KG1 (cell line): Measurements from ENCODE around the gene LRRC18.

Experiments used
- DNase-seq: peaks from one replicate; lab custom pipeline; 2025; lab: John Stamatoyannopoulos, UW

The LRRC18 gene

GRCh38 chr10:48907730-48908129 is 31.9 kb downstream of the LRRC18 start:
- DNase-seq = no peak

- DNase-seq = no peak
These were observed 32.8 kb downstream of the LRRC18 start for GRCh38 chr10:48906841-48907240.

- no peak for DNase-seq
These were observed 34.3 kb downstream of the LRRC18 start for GRCh38 chr10:48905311-48905710.

- DNase-seq = no peak
These were observed 34.8 kb downstream of the LRRC18 start for GRCh38 chr10:48904861-48905260.

GRCh38 chr10:48903151-48903550 is 36.5 kb downstream of the LRRC18 start:
- no peak for DNase-seq

- no peak for DNase-seq
These were observed 37.5 kb downstream of the LRRC18 start for GRCh38 chr10:48902096-48902495.

- DNase-seq = no peak
These were observed 38.3 kb downstream of the LRRC18 start for GRCh38 chr10:48901319-48901718.

- DNase-seq = no peak
These were observed 39.3 kb downstream of the LRRC18 start for GRCh38 chr10:48900371-48900801.

- DNase-seq = no peak
These were observed 39.9 kb downstream of the LRRC18 start for GRCh38 chr10:48899781-48900180.

GRCh38 chr10:48898426-48898825 is 41.2 kb downstream of the LRRC18 start:
- DNase-seq = no peak

- DNase-seq = no peak
These were observed 42.2 kb downstream of the LRRC18 start for GRCh38 chr10:48897441-48897790.

GRCh38 chr10:48896756-48897440 is 42.7 kb downstream of the LRRC18 start:
- DNase-seq = no peak

GRCh38 chr10:48895803-48896195 is 43.8 kb downstream of the LRRC18 start:
- no peak for DNase-seq

- DNase-seq = no peak
These were observed 44.5 kb downstream of the LRRC18 start for GRCh38 chr10:48894911-48895802.

GRCh38 chr10:48890888-48891850 is 48.5 kb downstream of the LRRC18 start:
- DNase-seq = no peak

- DNase-seq = no peak
These were observed 51.7 kb downstream of the LRRC18 start for GRCh38 chr10:48887982-48888381.

- DNase-seq = no peak
These were observed 54.3 kb downstream of the LRRC18 start for GRCh38 chr10:48885376-48885775.

GRCh38 chr10:48884179-48885045 is 55.2 kb downstream of the LRRC18 start:
- no peak for DNase-seq

- no peak for DNase-seq
These were observed 55.9 kb downstream of the LRRC18 start for GRCh38 chr10:48883701-48884100.

- no peak for DNase-seq
These were observed 56.8 kb downstream of the LRRC18 start for GRCh38 chr10:48882881-48883280.

GRCh38 chr10:48881937-48882336 is 57.7 kb downstream of the LRRC18 start:
- no peak for DNase-seq
